Naive thymus-derived CD8-positive, alpha-beta T cell (primary cell): ENCODE measurements around the gene SFRP5. TPM values are rescaled to one million over a fixed set of nuclear protein-coding genes. Genes with fewer than 3 reads are reported as not detected.

Experiments
- ATAC-seq, 2 donors: fragments of 150-1000 bp; cut with Tn5 transposase in 1 of 2; sonication (Bioruptor Pico), chemical (Tn5 transposase) in 1 of 2; 1 replicate in 1 of 2; 2 replicates in 1 of 2; pipeline ENCODE4 v1.10.0; 2021; ENCODE audit warnings: mild to moderate bottlenecking in 2 of 2, moderate library complexity in 2 of 2
- POLR2A ChIA-PET: fragments of 350-600 bp; sonication (Branson Sonifier 250); formaldehyde crosslinking; loops from one replicate; lab custom pipeline; 2021; ENCODE audit warnings: antibody characterized with exemption; lab: Charles Lee
- DNase-seq, 10 donors: peaks; one replicate each; pipeline versions ENCODE4 v3.0.0 to v3.0.0-alpha.2; 2020 to 2022
- H3K27ac Mint-ChIP-seq, 10 donors: one replicate each; pipeline ENCODE4 v1.8.0; 2020 to 2022; ENCODE audit warnings: mild to moderate bottlenecking in 10 of 10, mixed read lengths in 10 of 10, moderate library complexity in 4 of 10, inconsistent platforms in 1 of 10
- H3K27me3 Mint-ChIP-seq, 5 donors: one replicate each; pipeline ENCODE4 v1.8.0; 2021 to 2022; ENCODE audit warnings: mixed read lengths in 5 of 5
- H3K36me3 Mint-ChIP-seq, 3 donors: one replicate each; pipeline ENCODE4 v1.8.0; 2020 to 2022; ENCODE audit warnings: mixed read lengths in 3 of 3, mild to moderate bottlenecking in 2 of 3, inconsistent platforms in 1 of 3
- H3K4me1 Mint-ChIP-seq, 4 donors: one replicate each; pipeline ENCODE4 v1.8.0; 2021 to 2022; ENCODE audit warnings: mixed read lengths in 4 of 4
- H3K4me3 Mint-ChIP-seq, 10 donors: one replicate each; pipeline ENCODE4 v1.8.0; 2020 to 2022; ENCODE audit warnings: mild to moderate bottlenecking in 10 of 10, mixed read lengths in 10 of 10, moderate library complexity in 6 of 10, inconsistent platforms in 1 of 10
- H3K9me3 Mint-ChIP-seq, 9 donors: one replicate each; pipeline ENCODE4 v1.8.0; 2020 to 2022; ENCODE audit warnings: mixed read lengths in 9 of 9, mild to moderate bottlenecking in 3 of 9, inconsistent platforms in 1 of 9, moderate library complexity in 1 of 9
- polyA plus RNA-seq, 3 donors: library from polyadenylated mRNA; unstranded; fragments of 300-500 nt; fragmentation: Illumina TruSeq; gene quantifications; one replicate each; pipeline ENCODE4 v1.2.3, GENCODE V29; 2021
- total RNA-seq, 8 experiments: library from RNA in 2 of 8; stranded (reverse) in 2 of 8; gene quantifications; one replicate each; pipeline ENCODE4 v1.2.3 and lab custom pipeline; 2021 to 2026

The SFRP5 gene
- total and polyA plus RNA-seq, 5 experiments from 2014 or later = 12.3 to 39.5 (median 14.4) TPM

DNA sequence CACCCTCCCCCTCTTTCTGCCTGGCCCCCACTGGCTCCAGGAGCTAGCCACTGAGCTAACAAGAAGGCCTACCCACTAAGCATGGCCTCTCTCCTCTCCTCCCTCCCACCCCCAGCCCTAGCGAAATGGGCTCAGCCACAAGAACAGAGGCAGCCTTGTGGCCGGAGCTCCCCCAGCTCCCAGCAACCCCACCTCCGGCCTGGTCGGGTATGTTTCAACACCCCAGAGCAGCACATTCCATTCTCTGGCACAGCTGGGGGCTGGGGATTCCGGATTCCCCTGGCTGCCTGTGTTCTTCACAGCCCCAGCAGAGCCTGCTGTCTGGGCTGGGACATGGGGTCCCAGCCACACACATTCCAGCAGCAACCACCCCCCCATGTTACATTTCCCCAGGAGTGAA, 9.0 kb downstream of the SFRP5 start:
- POLR2A ChIA-PET = interaction anchor here (0.7 to 5.4 kb wide), 4 partner anchors 9 to 106 kb away, joined by 3 to 34 read pairs (median 7); no protein-coding TSS in a partner anchor
- no peak overlapping the region for H3K4me3 Mint-ChIP-seq
- no peak for ATAC-seq
- peaks cover 0 to 27% (median 10%) of the 10 kb centered on the region in 3 donors for H3K36me3 Mint-ChIP-seq
- H3K27me3 Mint-ChIP-seq = no peaks in the 10 kb centered on the region
- H3K27ac Mint-ChIP-seq = peak overlapping the region in 1 of 10 donors; percentile 43
- DNase-seq = peak in 1 of 10 donors; percentile 40
- H3K9me3 Mint-ChIP-seq = no peaks in the 10 kb centered on the region
- peaks cover 8 to 21% (median 15%) of the 10 kb centered on the region in 4 donors for H3K4me1 Mint-ChIP-seq

DNA sequence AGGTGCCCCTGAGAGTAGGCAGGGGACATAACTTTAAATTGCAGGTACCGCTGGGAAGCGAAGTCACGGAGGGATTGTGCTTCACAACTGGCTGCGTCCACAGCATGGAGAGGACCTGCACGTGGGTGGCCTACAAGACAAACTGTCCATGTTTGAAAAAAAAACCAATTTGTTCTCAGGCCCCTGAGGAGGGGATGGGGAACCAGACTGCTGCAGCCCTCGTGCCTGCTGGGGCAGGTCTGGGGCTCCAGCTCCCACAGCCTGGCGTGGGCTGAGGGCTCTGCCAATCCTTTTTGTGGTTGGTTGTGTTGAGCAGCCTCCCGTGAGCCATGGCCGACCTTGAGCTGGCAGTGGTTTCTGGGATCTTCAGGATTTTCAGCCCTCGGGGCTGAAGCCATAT, 9.7 kb downstream of the SFRP5 start:
- H3K36me3 Mint-ChIP-seq = peaks cover 0 to 35% (median 6%) of the 10 kb centered on the region in 3 donors

DNA sequence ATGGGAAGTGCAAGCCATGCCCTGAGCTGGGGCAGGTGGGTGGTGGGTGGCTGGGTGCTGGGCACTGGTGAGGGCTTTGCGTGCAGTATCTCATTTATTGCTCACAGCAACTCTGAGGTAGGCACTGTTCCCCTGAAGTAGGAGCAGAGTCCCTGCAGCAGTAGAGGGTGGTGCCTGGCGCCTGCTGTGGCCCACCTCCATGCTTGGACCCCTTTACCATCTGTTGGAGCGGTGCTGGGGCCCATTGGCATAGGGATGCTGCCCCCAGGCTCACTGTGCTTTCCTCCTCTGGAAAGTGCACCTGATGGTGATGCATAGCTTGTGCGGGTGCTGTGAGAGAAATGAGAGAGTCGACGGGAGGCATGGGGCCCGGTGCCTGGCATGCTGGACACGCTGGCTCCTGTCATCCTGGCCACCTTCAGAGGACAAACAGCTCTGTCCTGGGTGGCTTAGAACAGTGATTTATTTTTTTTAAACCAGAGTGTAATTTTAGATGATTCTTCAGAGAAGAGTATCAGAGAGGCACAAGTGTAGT, 10.4 kb downstream of the SFRP5 start:
- Mint-ChIP-seq H3K9me3 (no peaks in the 10 kb centered on the region), H3K4me3 (no peak overlapping the region), H3K4me1 (peaks cover 8 to 21% (median 10%) of the 10 kb centered on the region in 4 donors), H3K36me3 (peaks cover 0 to 41% (median 6%) of the 10 kb centered on the region in 3 donors), H3K27ac (peak overlapping the region in 6 of 10 donors; percentile 10 to 78 (median 62)), H3K27me3 (no peaks in the 10 kb centered on the region)
- POLR2A ChIA-PET = interaction anchor here (1.0 to 5.4 kb wide), 4 partner anchors 15 to 108 kb away, joined by 3 to 34 read pairs (median 8); no protein-coding TSS in a partner anchor
- ATAC-seq (no peak), DNase-seq (no peak)

More for the DNA sequence above, 9.7 kb downstream of the SFRP5 start:
- Mint-ChIP-seq H3K4me3 (no peak overlapping the region), H3K27me3 (no peaks in the 10 kb centered on the region), H3K9me3 (no peaks in the 10 kb centered on the region), H3K4me1 (peaks cover 8 to 21% (median 10%) of the 10 kb centered on the region in 4 donors), H3K27ac (peak overlapping the region in 6 of 10 donors; percentile 10 to 75 (median 62))
- DNase-seq = no peak
- POLR2A ChIA-PET = interaction anchor here (1.9 to 5.4 kb wide), 3 partner anchors 19 to 108 kb away, joined by 10 to 34 read pairs (median 13); no protein-coding TSS in a partner anchor
- no peak for ATAC-seq

DNA sequence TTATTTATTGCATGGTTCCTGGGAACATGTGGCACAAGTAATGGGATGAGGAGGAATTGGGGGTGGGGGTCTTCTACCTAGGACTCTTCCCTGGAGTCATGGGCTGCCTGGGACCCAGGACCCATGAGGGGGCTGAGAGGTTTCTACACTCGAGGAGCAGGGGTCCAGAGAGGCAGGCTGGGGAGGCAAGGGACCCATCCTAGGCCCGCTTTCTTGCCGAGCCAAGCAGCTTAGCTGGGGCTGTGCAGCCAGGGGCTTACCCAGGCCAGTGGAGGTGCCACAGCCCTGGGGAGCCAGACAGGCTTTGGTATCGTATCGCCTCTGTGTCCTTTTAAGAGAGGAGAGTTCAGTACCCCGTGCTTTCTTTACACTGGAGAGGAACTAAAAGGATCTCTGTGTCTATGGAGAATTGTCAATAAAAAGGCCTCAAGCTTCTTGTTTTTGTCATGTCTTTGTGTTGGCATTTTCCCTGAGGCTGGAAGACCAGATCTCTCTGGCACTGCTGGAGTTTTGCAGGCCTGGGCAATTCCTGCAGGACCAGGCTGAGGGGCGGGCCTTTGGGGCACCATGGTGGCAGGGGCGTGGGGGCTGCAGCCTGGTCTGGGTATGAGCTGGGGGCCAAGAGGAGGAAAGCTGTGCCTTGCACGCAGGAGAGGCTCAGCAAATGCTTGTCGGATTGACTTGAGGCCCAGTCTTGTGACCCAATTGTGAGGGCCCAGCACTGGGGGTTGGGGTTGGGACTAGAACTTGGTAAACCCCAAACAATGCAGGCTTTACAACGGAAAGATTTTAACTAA, 11.1 kb downstream of the SFRP5 start:
- Mint-ChIP-seq H3K4me1 (peaks cover 7 to 18% (median 10%) of the 10 kb centered on the region in 4 donors), H3K27me3 (no peaks in the 10 kb centered on the region), H3K27ac (peak overlapping the region in 3 of 10 donors; percentile 49 to 78 (median 66)), H3K4me3 (no peak overlapping the region), H3K36me3 (peaks cover 0 to 49% (median 6%) of the 10 kb centered on the region in 3 donors), H3K9me3 (no peaks in the 10 kb centered on the region)
- no peak for ATAC-seq
- POLR2A ChIA-PET = interaction anchor here (0.8 to 3.5 kb wide), 7 partner anchors 11 to 109 kb away, joined by 3 to 13 read pairs (median 3); partner anchors contain the start of gene GOLGA7B
- DNase-seq = peak in 1 of 10 donors; percentile 55

DNA sequence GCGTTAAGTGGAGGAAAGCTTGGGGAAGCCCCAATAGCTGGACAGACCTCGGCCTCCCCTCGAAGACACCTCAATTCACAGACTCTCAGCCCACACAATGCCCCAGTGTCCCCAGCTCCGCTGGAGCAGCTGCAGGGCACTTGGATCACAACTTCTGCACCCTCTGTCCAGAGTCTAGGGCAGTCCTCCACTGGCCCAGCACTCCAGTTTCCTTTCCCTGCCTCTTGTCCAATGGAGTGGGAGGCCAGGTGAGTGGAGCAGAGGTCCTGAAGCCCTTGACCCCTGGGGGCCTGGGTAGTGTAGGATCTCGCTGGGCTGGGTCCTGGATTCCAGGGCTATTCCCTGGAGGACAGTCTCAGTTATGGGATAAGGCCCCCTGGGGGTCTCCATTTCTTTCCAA, 11.9 kb downstream of the SFRP5 start:
- H3K36me3 Mint-ChIP-seq = peaks cover 0 to 56% (median 10%) of the 10 kb centered on the region in 3 donors
- POLR2A ChIA-PET = interaction anchor here (0.8 to 3.5 kb wide), 6 partner anchors 11 to 110 kb away, joined by 3 to 13 read pairs (median 4); partner anchors contain the start of gene GOLGA7B
- H3K27ac Mint-ChIP-seq = peak overlapping the region in 1 of 10 donors; percentile 74
- ATAC-seq (no peak), DNase-seq (no peak)
- no peak overlapping the region for H3K4me3 Mint-ChIP-seq
- H3K4me1 Mint-ChIP-seq = peaks cover 7 to 18% (median 10%) of the 10 kb centered on the region in 4 donors
- no peaks in the 10 kb centered on the region for H3K9me3 Mint-ChIP-seq
- no peaks in the 10 kb centered on the region for H3K27me3 Mint-ChIP-seq

DNA sequence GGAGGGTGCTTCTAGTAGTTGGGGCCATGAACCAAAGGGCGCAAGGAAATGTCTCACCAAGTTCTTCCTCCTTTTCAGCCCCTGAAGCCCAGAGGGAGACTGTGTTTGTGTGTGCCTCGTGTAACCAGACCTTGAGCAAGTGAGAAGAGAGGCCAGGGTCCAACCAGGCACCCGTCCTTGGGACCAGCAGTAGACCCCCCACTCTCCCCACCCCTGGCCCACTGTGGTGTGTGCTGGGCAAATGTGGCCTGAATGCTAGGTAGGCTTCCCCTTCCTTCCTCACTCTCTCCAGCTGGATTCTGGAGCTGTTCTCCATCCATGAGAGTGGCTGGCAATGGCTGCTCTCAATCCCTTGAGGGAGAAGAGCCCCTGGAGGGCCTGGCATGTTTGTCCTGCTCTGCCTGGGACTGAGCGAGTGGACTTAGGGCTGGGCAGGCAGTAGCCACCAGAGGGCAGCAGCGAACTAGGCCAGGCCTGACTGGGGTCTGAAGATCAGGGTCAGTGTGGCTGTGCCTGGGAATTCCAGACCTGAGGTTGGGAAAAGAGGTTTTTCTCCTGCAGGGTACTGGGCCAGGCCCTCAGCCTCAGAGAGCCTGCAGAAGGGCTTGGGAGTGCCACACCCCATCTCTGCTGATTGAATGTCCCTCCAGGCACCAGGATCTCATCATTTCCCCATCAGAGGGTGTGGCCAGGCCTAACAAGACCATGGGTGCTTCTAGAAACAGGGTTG, 12.5 kb downstream of the SFRP5 start:
- POLR2A ChIA-PET = interaction anchor here (1.4 to 3.5 kb wide), 2 partner anchors 29 to 110 kb away, joined by 3 to 13 read pairs; no protein-coding TSS in a partner anchor
- H3K27ac Mint-ChIP-seq = peak overlapping the region in 4 of 10 donors; percentile 13 to 78 (median 56)
- DNase-seq (peak; percentile 10 to 75 (median 51)), ATAC-seq (peak; percentile 65 to 86)
- H3K36me3 Mint-ChIP-seq = peaks cover 0 to 60% (median 15%) of the 10 kb centered on the region in 3 donors
- no peaks in the 10 kb centered on the region for H3K27me3 Mint-ChIP-seq
- H3K9me3 Mint-ChIP-seq = no peaks in the 10 kb centered on the region
- H3K4me1 Mint-ChIP-seq = peaks cover 1 to 15% (median 7%) of the 10 kb centered on the region in 4 donors
- no peak overlapping the region for H3K4me3 Mint-ChIP-seq

DNA sequence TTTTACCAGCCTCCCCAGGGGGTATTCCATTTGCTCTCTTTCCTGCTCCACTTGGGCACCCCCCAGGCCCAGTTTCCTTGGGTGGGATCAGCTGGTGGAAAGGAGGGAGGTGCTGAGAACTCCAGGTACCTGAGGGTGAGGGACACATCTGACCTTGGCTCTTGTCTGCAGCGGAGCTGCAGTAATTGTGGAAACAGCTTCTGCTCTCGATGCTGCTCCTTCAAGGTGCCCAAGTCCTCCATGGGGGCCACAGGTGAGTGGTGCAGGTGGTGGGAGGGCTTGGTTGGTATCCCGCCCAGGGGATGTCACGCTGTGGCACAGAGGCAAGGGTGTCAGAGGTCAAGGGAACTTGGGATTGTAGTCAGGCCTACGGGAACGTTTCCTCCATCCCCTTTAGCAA, 14.3 kb downstream of the SFRP5 start:
- H3K4me3 Mint-ChIP-seq = no peak overlapping the region
- ATAC-seq (no peak), DNase-seq (no peak)
- peaks cover 0 to 79% (median 22%) of the 10 kb centered on the region in 3 donors for H3K36me3 Mint-ChIP-seq
- no peaks in the 10 kb centered on the region for H3K9me3 Mint-ChIP-seq
- H3K27me3 Mint-ChIP-seq = no peaks in the 10 kb centered on the region
- POLR2A ChIA-PET = no interaction called here
- H3K4me1 Mint-ChIP-seq = peaks cover 0 to 12% (median 3%) of the 10 kb centered on the region in 4 donors
- H3K27ac Mint-ChIP-seq = peak overlapping the region in 1 of 10 donors; percentile 75

DNA sequence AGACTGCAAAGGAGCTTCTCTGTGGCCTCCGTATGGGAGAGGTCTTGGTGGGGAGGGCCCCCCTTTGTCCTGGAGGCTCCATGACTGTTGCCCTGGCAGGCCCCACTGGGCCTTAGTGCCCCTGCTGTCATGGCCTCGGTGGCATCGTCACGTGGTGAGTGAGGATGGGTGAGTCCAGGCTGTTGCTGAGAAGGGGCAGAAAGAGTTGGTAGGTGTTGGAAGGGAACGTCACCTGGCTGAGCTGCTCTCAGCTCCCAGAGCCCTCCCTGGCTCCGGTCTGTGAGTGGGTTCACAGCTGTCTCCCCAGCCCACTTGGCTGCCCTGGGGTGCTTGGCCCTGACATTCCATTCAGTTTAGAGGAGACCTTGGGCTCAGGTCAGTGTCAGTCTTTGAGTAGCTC, 16.1 kb downstream of the SFRP5 start:
- peaks cover 0 to 86% (median 22%) of the 10 kb centered on the region in 3 donors for H3K36me3 Mint-ChIP-seq
- POLR2A ChIA-PET = no interaction called here

DNA sequence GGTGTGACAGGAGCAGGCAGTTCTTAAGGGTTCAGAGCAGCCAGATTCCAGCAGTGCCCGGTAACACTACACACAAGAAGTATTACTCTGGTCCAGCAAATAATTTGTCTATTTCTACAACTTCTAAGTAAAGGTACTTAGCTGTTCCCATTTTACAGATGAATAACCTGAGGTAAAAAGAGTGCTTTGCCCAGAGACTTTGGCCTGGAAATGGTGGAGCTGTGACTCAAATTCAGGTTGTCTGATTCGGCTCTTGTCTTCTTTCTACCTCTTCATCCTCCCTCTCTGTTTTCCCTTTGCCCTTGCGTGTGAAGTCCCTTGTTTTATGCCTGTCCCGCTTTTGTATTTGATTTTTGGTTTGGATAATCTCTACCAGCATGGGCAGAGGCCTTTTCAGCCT, 17.1 kb downstream of the SFRP5 start:
- no peaks in the 10 kb centered on the region for H3K27me3 Mint-ChIP-seq
- no peak overlapping the region for H3K4me3 Mint-ChIP-seq
- POLR2A ChIA-PET = no interaction called here
- peak overlapping the region in 1 of 10 donors; percentile 60 for H3K27ac Mint-ChIP-seq
- DNase-seq (no peak), ATAC-seq (no peak)
- H3K4me1 Mint-ChIP-seq = peaks cover 0 to 10% (median 3%) of the 10 kb centered on the region in 4 donors
- H3K9me3 Mint-ChIP-seq = no peaks in the 10 kb centered on the region
- H3K36me3 Mint-ChIP-seq = peaks cover 0 to 93% (median 22%) of the 10 kb centered on the region in 3 donors

More for the DNA sequence above, 16.1 kb downstream of the SFRP5 start:
- Mint-ChIP-seq H3K4me3 (no peak overlapping the region), H3K27me3 (no peaks in the 10 kb centered on the region), H3K9me3 (no peaks in the 10 kb centered on the region), H3K4me1 (peaks cover 0 to 10% (median 3%) of the 10 kb centered on the region in 4 donors), H3K27ac (no peak overlapping the region)
- no peak for ATAC-seq
- no peak for DNase-seq

DNA sequence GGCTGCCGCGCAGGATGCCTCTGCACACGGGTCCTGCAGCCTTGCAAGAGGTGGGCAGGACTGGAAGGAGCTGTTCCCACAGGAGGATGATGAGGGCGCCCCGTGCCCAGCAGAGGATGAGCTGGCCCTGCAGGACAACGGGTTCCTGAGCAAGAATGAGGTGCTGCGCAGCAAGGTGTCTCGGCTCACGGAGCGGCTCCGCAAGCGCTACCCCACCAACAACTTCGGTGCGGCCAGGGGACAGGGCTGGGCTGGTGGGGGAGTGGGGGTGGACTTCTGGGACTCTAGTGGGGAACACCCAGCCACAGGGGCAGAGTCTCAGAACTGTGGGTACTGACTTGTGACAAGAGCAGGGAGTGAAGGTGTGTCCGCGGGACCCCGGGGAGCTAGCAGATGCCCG, 18.8 kb downstream of the SFRP5 start:
- Mint-ChIP-seq H3K27me3 (no peaks in the 10 kb centered on the region), H3K4me3 (no peak overlapping the region), H3K27ac (no peak overlapping the region), H3K36me3 (peaks cover 4 to 97% (median 22%) of the 10 kb centered on the region in 3 donors), H3K9me3 (no peaks in the 10 kb centered on the region), H3K4me1 (peaks cover 0 to 2% (median under 1%) of the 10 kb centered on the region in 4 donors)
- POLR2A ChIA-PET = interaction anchor here (1.1 kb wide), 1 partner anchor 28 kb away, joined by 3 read pairs; no protein-coding TSS in a partner anchor
- DNase-seq (no peak), ATAC-seq (no peak)

DNA sequence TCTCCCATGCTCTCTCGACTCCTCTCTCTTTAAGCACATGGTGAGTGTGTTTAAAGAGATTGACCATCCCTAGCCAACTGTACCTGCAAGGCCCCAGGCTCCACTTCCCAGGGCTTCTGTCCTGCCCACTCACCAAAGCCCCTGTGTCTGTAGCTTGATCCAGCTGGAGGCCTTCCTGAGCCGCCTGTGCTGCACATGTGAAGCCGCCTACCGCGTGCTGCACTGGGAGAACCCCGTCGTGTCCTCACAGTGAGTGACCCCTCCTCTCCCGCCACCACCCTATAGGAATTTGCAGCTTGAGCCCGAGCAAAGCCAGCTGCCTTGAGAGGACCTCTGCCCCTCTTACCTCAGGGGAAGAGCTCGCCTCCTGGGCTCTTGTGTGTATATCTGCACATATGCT, 23.7 kb downstream of the SFRP5 start:
- no peaks in the 10 kb centered on the region for H3K27me3 Mint-ChIP-seq
- POLR2A ChIA-PET = interaction anchor here (0.6 to 1.1 kb wide), 2 partner anchors 14 to 17 kb away, joined by 3 read pairs; no protein-coding TSS in a partner anchor
- H3K36me3 Mint-ChIP-seq = peaks cover 8 to 97% (median 13%) of the 10 kb centered on the region in 3 donors
- H3K4me1 Mint-ChIP-seq = peaks cover 11 to 33% (median 23%) of the 10 kb centered on the region in 4 donors
- H3K27ac Mint-ChIP-seq = no peak overlapping the region
- DNase-seq (no peak), ATAC-seq (no peak)
- no peaks in the 10 kb centered on the region for H3K9me3 Mint-ChIP-seq
- no peak overlapping the region for H3K4me3 Mint-ChIP-seq

DNA sequence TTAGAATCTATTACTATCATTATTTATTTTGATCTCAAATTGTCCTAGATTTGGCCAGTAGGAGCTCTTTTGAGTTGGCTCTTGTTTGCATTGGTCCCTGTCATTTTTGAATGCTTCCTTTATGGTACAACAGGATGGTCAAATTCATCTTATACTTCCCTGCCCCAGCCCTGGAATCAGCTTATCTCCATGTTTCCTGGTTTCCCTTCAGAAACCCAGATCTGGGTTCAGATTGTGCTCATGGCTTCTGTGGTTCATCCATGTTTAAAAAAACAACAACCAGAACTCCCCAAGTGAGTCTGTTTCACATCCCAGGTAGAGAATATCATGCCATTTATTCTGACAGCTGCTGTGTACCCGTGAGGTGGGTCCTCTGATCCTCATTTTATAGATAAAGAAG, 24.2 kb downstream of the SFRP5 start:
- H3K27me3 Mint-ChIP-seq = no peaks in the 10 kb centered on the region
- peak overlapping the region in 1 of 10 donors; percentile 22 for H3K27ac Mint-ChIP-seq
- ATAC-seq = no peak
- peaks cover 13 to 39% (median 26%) of the 10 kb centered on the region in 4 donors for H3K4me1 Mint-ChIP-seq
- H3K9me3 Mint-ChIP-seq = no peaks in the 10 kb centered on the region
- H3K4me3 Mint-ChIP-seq = no peak overlapping the region
- POLR2A ChIA-PET = interaction anchor here (0.6 kb wide), 1 partner anchor 13 kb away, joined by 3 read pairs; no protein-coding TSS in a partner anchor
- H3K36me3 Mint-ChIP-seq = peaks cover 8 to 95% (median 13%) of the 10 kb centered on the region in 3 donors
- no peak for DNase-seq
